Endothelial cell of umbilical vein (primary cell): ENCODE results near the gene ENO4. TPM values are rescaled to one million over a fixed set of nuclear protein-coding genes. Genes with fewer than 3 reads are reported as not detected.

Source experiments
- BruUV-seq: library from RNA; stranded (reverse); fragments of 400-500 nt; replicated peaks from 2 replicates; lab custom pipeline; 2021; lab: Mats Ljungman, UMichigan
- CTCF ChIA-PET: fragments of 300-600, 350-600 bp; sonication (Branson Sonifier 250); formaldehyde crosslinking; loops from one replicate; lab custom pipeline; 2021; ENCODE audit warnings: antibody characterized with exemption, inconsistent platforms; lab: Charles Lee
- POLR2A ChIA-PET: fragments of 300-600, 350-600 bp; sonication (Branson Sonifier 250); formaldehyde crosslinking; loops from one replicate; lab custom pipeline; 2021; ENCODE audit warnings: antibody characterized with exemption, inconsistent platforms; lab: Charles Lee
- DNase-seq: peaks from one replicate; pipeline ENCODE4 v3.0.0-alpha.2; 2011; ENCODE audit warnings: low read depth, low spot score
- FAIRE-seq: peaks from 2 replicates; lab custom pipeline; 2011; peaks lifted over from hg19 to GRCh38; lab: Jason Lieb, UNC
- H2AFZ ChIP-seq: 2 replicates; pipeline ENCODE4 v1.6.0; 2012; ENCODE audit warnings: low read depth, low read length, control low read depth, inconsistent platforms
- H3K27ac ChIP-seq: 2 replicates; pipeline ENCODE4 v1.5.1; 2011; ENCODE audit warnings: low read depth, mild to moderate bottlenecking, control low read depth, low read length, moderate library complexity; ENCODE audit not compliant: insufficient read depth
- H3K27me3 ChIP-seq, 2 experiments: 2 replicates each; pipeline versions ENCODE4 v1.6.0 to v1.6.1; 2011; ENCODE audit warnings: low read length in 2 of 2, mixed read lengths in 1 of 2; ENCODE audit not compliant: control insufficient read depth in 2 of 2, insufficient read depth in 2 of 2
- H3K36me3 ChIP-seq, 2 experiments: 2 replicates in 1 of 2; 3 replicates in 1 of 2; pipeline ENCODE4 v1.5.1; 2011; ENCODE audit warnings: low read length in 2 of 2, mild to moderate bottlenecking in 1 of 2, moderate library complexity in 1 of 2; ENCODE audit not compliant: control insufficient read depth in 2 of 2, insufficient read depth in 2 of 2; ENCODE audit errors: extremely low read depth in 1 of 2
- H3K4me1 ChIP-seq: 3 replicates; pipeline ENCODE4 v1.5.1; 2011; ENCODE audit warnings: mild to moderate bottlenecking, low read length; ENCODE audit not compliant: control insufficient read depth, insufficient read depth; ENCODE audit errors: extremely low read depth
- H3K4me2 ChIP-seq: 2 replicates; pipeline ENCODE4 v1.6.1; 2011; ENCODE audit warnings: low read length, control low read depth, mixed read lengths; ENCODE audit not compliant: insufficient read depth
- H3K4me3 ChIP-seq, 3 experiments: fragments of 200-600 bp in 1 of 3; sonication (generic), shearing (Covaris generic) in 1 of 3; replicated peaks in 1 of 3; 2 replicates each; pipeline ENCODE4 v1.5.1; 2011 to 2016; ENCODE audit warnings: control low read depth in 3 of 3, low read length in 3 of 3, mild to moderate bottlenecking in 2 of 3, inconsistent platforms in 1 of 3, low read depth in 1 of 3, moderate library complexity in 1 of 3; ENCODE audit not compliant: insufficient read depth in 1 of 3
- H3K79me2 ChIP-seq: 2 replicates; pipeline ENCODE4 v1.6.0; 2012; ENCODE audit warnings: low read length, inconsistent platforms; ENCODE audit not compliant: control insufficient read depth, insufficient read depth
- H3K9ac ChIP-seq: replicated peaks from 2 replicates; pipeline ENCODE3; 2011; ENCODE audit warnings: low read length, control low read depth; ENCODE audit not compliant: insufficient read depth; ENCODE audit errors: extremely low read depth
- H3K9me1 ChIP-seq: replicated peaks from 3 replicates; pipeline ENCODE4 v1.6.0; 2011; ENCODE audit warnings: mild to moderate bottlenecking, low read length; ENCODE audit not compliant: control insufficient read depth, insufficient read depth; ENCODE audit errors: extremely low read depth
- H3K9me3 ChIP-seq: replicated peaks from 2 replicates; pipeline ENCODE4 v1.5.1; 2012; ENCODE audit warnings: low read length, inconsistent platforms; ENCODE audit not compliant: control insufficient read depth, insufficient read depth
- H4K20me1 ChIP-seq: replicated peaks from 2 replicates; pipeline ENCODE3; 2011; ENCODE audit warnings: mild to moderate bottlenecking, low read length; ENCODE audit not compliant: control insufficient read depth, insufficient read depth; ENCODE audit errors: extremely low read depth
- EZH2 ChIP-seq: IDR thresholded peaks from 2 replicates; pipeline ENCODE4 v1.6.1; 2012; ENCODE audit warnings: borderline replicate concordance, low read depth, mild to moderate bottlenecking, moderate library complexity, low read length, inconsistent platforms; ENCODE audit not compliant: severe bottlenecking
- FOS ChIP-seq: IDR thresholded peaks from 2 replicates; pipeline ENCODE4 v1.6.1; 2011; ENCODE audit warnings: mild to moderate bottlenecking, low read length, moderate library complexity, borderline replicate concordance; ENCODE audit not compliant: insufficient read depth
- GATA2 ChIP-seq: IDR thresholded peaks from 2 replicates; pipeline ENCODE4 v1.7.0; 2011; ENCODE audit warnings: low read depth, mild to moderate bottlenecking, moderate library complexity, mixed read lengths, low read length; ENCODE audit not compliant: insufficient read length, insufficient read depth
- JUN ChIP-seq: IDR thresholded peaks from 2 replicates; pipeline ENCODE4 v1.6.1; 2011; ENCODE audit warnings: borderline replicate concordance, low read depth; ENCODE audit not compliant: insufficient read length, insufficient read depth
- MYC ChIP-seq: IDR thresholded peaks from one replicate; pipeline ENCODE4 v1.6.1; 2011; ENCODE audit warnings: mild to moderate bottlenecking, low read depth, low read length
- POLR2A ChIP-seq: IDR thresholded peaks from 2 replicates; pipeline ENCODE4 v1.6.1; 2012; ENCODE audit warnings: low read depth, mild to moderate bottlenecking, control low read depth, low read length
- POLR2AphosphoS5 ChIP-seq: IDR thresholded peaks from 2 replicates; pipeline ENCODE4 v1.6.1; 2012; ENCODE audit warnings: low read depth, mild to moderate bottlenecking, control low read depth, low read length, moderate library complexity; ENCODE audit not compliant: insufficient read depth
- dilution Hi-C: fragments of 300-500 bp; cut with MboI; formaldehyde crosslinking; loops from one replicate; pipeline ENCODE4 v1.15.0; 2019; ENCODE audit warnings: low sequenced_read_pairs; ENCODE audit not compliant: extremely low pct_ligation_motif_present
- intact Hi-C: fragments of 100-400 bp; cut with micrococcal nuclease; formaldehyde crosslinking; loops from one replicate; pipeline ENCODE4 v1.10.0; 2022
- polyA plus RNA-seq, 4 experiments: library from polyadenylated mRNA; depleted of rRNA in 3 of 4; stranded (reverse) in 3 of 4; unstranded in 1 of 4; fragments of >200 nt; gene quantifications; 2 replicates each; pipeline versions ENCODE4 v1.2.1 to v1.2.3, GENCODE V29; 2011 to 2012; ENCODE audit warnings: missing spikeins in 1 of 4
- total RNA-seq: library from RNA; stranded (reverse); gene quantifications from 2 replicates; pipeline ENCODE4 v1.2.3, GENCODE V29; 2021
- TF ChIP-seq, protein P1 (sequence below): IDR thresholded peaks from 2 replicates; pipeline ENCODE4 v1.6.1; 2011; ENCODE audit not compliant: insufficient read depth, insufficient read length
- TF ChIP-seq, protein P2 (sequence below), 2 donors: IDR thresholded peaks; 1 replicate in 1 of 2; 2 replicates in 1 of 2; pipeline ENCODE4 v1.5.1; 2011; ENCODE audit warnings: low read length in 2 of 2, mild to moderate bottlenecking in 2 of 2, moderate library complexity in 2 of 2, control low read depth in 1 of 2, inconsistent platforms in 1 of 2, low read depth in 1 of 2; ENCODE audit not compliant: insufficient read depth in 1 of 2; ENCODE audit errors: extremely low read depth in 1 of 2

ENO4 gene
- total and polyA plus RNA-seq, 2 donors (not counting 3 experiments of a cell fraction or from before 2014, with no cell fraction given), result 0.08 TPM; not detected in 1

DNA sequence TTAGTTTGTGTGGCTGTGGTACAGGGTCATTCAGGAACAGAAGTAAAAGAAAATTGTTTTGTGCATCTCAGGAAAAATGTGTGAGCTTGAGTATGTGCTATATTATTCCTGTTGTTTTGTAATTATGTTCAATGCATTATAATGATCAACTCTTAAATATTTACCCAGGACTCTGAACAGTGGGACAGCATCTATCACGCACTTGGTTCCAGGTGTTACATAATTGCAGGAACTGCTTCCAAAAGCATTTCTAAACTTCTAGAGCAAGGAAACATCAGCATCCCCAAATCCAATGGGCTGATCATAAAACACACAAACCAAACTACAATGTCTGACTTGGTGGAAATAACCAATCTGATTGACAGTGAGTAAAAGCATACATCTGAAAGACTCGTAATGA is 26.6 kb downstream of the ENO4 start:
- no peaks in the 10 kb centered on the region for H3K9me3 ChIP-seq
- no peaks in the 10 kb centered on the region for H3K4me1 ChIP-seq
- H3K4me3 ChIP-seq, result no peak overlapping the region
- H3K27ac ChIP-seq, result no peak overlapping the region
- H3K9ac ChIP-seq, result no peak overlapping the region
- intact Hi-C loops (no loop called here), dilution Hi-C loops (no loop called here)
- CTCF ChIA-PET, result interaction anchor here (1.4 to 1.6 kb wide), 4 partner anchors 11 to 299 kb away, joined by 3 to 5 read pairs (median 4); no protein-coding TSS in a partner anchor
- H3K36me3 ChIP-seq, result no peaks in the 10 kb centered on the region
- no peaks in the 10 kb centered on the region for H3K79me2 ChIP-seq
- H3K4me2 ChIP-seq, result no peak overlapping the region
- H3K9me1 ChIP-seq, result no peaks in the 10 kb centered on the region
- H2AFZ ChIP-seq, result no peak overlapping the region
- peaks cover 2 to 3% of the 10 kb centered on the region in 2 experiments for H3K27me3 ChIP-seq
- POLR2A ChIA-PET, result no interaction called here
- TF ChIP-seq POLR2AphosphoS5 (no peak), MYC (no peak), EZH2 (no peak), FOS (no peak), POLR2A (no peak), GATA2 (no peak), JUN (no peak)
- TF ChIP-seq, protein P1, sequence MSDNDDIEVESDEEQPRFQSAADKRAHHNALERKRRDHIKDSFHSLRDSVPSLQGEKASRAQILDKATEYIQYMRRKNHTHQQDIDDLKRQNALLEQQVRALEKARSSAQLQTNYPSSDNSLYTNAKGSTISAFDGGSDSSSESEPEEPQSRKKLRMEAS, result no peak
- TF ChIP-seq, protein P2, sequence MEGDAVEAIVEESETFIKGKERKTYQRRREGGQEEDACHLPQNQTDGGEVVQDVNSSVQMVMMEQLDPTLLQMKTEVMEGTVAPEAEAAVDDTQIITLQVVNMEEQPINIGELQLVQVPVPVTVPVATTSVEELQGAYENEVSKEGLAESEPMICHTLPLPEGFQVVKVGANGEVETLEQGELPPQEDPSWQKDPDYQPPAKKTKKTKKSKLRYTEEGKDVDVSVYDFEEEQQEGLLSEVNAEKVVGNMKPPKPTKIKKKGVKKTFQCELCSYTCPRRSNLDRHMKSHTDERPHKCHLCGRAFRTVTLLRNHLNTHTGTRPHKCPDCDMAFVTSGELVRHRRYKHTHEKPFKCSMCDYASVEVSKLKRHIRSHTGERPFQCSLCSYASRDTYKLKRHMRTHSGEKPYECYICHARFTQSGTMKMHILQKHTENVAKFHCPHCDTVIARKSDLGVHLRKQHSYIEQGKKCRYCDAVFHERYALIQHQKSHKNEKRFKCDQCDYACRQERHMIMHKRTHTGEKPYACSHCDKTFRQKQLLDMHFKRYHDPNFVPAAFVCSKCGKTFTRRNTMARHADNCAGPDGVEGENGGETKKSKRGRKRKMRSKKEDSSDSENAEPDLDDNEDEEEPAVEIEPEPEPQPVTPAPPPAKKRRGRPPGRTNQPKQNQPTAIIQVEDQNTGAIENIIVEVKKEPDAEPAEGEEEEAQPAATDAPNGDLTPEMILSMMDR (IDR thresholded peaks at IDR 0.05; ENCODE audit: extremely low read depth in 1 of 2, insufficient read depth in 1 of 2, low read depth in 1 of 2, low read length in 2 of 2), result no peak
- FAIRE-seq (no peak), DNase-seq (no peak)
- no TSS peak for BruUV-seq
- no peaks in the 10 kb centered on the region for H4K20me1 ChIP-seq
